Neural progenitor cell (in vitro differentiated cells): ENCODE measurements around the gene UCP3.

Experiments
- EZH2 ChIP-seq: fragments of 200-600 bp; sonication (generic); IDR thresholded peaks from 2 replicates; pipeline ENCODE4 v1.6.1; 2017; ENCODE audit warnings: antibody characterized with exemption, mild to moderate bottlenecking, moderate library complexity
- EZH2phosphoT487 ChIP-seq: fragments of 200-600 bp; sonication (generic); IDR thresholded peaks from 2 replicates; pipeline ENCODE4 v1.6.1; 2017; ENCODE audit warnings: antibody characterized with exemption
- TF ChIP-seq, protein P1 (sequence below): fragments of 200-600 bp; sonication (generic); IDR thresholded peaks from 2 replicates; pipeline ENCODE4 v1.5.1; 2017; ENCODE audit warnings: antibody characterized with exemption, mild to moderate bottlenecking

DNA sequence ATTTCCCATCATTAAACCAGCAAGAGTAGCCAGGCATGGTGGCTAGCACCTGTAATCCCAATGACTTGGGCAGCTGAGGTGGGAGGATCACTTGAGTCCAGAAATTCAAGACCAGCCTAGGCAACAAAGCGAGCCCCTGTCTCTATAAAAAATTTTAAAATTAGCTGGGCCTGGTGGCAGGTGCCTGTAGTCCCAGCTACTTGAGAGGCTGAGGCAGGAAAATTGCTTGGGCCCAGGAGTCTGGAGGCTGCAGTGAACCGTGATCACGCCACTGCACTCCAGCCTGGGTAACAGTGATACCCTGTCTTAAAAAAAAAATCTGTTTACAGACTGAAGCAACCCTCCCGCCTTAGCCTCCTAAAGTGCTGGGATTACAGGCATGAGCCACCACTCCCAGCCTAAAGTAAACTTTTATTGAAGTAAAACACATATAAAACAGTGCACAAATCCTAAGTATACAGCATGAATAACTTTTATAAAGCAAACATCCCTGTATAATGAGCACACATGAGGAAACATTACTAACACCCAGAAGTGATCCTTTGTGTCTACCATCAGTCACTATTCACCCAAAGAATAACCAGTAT lies 12.6 kb downstream of the UCP3 start:
- TF ChIP-seq EZH2phosphoT487 = no peak
- TF ChIP-seq, protein P1, sequence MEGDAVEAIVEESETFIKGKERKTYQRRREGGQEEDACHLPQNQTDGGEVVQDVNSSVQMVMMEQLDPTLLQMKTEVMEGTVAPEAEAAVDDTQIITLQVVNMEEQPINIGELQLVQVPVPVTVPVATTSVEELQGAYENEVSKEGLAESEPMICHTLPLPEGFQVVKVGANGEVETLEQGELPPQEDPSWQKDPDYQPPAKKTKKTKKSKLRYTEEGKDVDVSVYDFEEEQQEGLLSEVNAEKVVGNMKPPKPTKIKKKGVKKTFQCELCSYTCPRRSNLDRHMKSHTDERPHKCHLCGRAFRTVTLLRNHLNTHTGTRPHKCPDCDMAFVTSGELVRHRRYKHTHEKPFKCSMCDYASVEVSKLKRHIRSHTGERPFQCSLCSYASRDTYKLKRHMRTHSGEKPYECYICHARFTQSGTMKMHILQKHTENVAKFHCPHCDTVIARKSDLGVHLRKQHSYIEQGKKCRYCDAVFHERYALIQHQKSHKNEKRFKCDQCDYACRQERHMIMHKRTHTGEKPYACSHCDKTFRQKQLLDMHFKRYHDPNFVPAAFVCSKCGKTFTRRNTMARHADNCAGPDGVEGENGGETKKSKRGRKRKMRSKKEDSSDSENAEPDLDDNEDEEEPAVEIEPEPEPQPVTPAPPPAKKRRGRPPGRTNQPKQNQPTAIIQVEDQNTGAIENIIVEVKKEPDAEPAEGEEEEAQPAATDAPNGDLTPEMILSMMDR = no peak
- TF ChIP-seq EZH2 = no peak
